ENCODE measurements around the gene IGF2R. TPM values are rescaled to one million over a fixed set of nuclear protein-coding genes. Genes with fewer than 3 reads are reported as not detected.
A peak's percentile ranks its signal among the peaks of the same experiment; 100 is the strongest.

The IGF2R gene
- total RNA-seq, 1 experiment from 2014 or later, result 31.5 TPM

DNA sequence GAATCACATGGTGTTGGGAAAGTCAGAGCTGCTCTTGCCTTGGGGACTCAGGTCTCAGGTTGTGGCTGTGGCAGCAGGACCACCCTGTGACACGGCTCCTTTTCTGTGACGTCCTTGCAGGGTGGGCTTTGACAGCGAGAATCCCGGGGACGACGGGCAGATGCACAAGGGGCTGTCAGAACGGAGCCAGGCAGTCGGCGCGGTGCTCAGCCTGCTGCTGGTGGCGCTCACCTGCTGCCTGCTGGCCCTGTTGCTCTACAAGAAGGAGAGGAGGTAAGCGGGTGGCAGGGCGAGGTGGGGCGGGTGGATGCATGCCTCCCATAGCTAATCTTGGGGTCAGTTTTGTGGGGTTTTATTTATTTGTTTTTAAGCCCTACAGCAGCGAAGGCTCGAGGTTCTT, 133.5 kb downstream of the IGF2R start:
- H3K9me3 ChIP-seq (ENCODE audit: low read length), result no peaks in the 10 kb centered on the region
- no peak for DNase-seq
- intact Hi-C loops (cut with micrococcal nuclease), result no loop called here
- TF ChIP-seq, protein P1, sequence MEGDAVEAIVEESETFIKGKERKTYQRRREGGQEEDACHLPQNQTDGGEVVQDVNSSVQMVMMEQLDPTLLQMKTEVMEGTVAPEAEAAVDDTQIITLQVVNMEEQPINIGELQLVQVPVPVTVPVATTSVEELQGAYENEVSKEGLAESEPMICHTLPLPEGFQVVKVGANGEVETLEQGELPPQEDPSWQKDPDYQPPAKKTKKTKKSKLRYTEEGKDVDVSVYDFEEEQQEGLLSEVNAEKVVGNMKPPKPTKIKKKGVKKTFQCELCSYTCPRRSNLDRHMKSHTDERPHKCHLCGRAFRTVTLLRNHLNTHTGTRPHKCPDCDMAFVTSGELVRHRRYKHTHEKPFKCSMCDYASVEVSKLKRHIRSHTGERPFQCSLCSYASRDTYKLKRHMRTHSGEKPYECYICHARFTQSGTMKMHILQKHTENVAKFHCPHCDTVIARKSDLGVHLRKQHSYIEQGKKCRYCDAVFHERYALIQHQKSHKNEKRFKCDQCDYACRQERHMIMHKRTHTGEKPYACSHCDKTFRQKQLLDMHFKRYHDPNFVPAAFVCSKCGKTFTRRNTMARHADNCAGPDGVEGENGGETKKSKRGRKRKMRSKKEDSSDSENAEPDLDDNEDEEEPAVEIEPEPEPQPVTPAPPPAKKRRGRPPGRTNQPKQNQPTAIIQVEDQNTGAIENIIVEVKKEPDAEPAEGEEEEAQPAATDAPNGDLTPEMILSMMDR (conservative IDR thresholded peaks at IDR 0.05; ENCODE audit: low read depth, low read length), result no peak
- TF ChIP-seq EZH2 (IDR thresholded peaks at IDR 0.05; ENCODE audit: low read length, unreplicated experiment) (no peak), EZH2phosphoT487 (IDR thresholded peaks at IDR 0.05; ENCODE audit: borderline replicate concordance, low read length) (no peak)
- no peak overlapping the region for H3K4me2 ChIP-seq (ENCODE audit: low read length)
- H3K36me3 ChIP-seq (ENCODE audit: low read depth, low read length), result peaks cover 7% of the 10 kb centered on the region; the same call in 1 of the 2 replicates
- CTCF ChIA-PET, result interaction anchor here (0.7 kb wide), 1 partner anchor 338 kb away, joined by 3 read pairs; no protein-coding TSS in a partner anchor
- H3K79me2 ChIP-seq (ENCODE audit: low read length), result no peaks in the 10 kb centered on the region
- no peak overlapping the region for H2AFZ ChIP-seq (ENCODE audit: low read length)
- no peak for ATAC-seq
- peaks cover 12% of the 10 kb centered on the region; the same call in 1 of the 2 replicates for H3K4me1 ChIP-seq (ENCODE audit: insufficient read depth, low read length)
- H3K4me3 ChIP-seq (ENCODE audit: low read length), result no peak overlapping the region
- no TSS peak for BruUV-seq (replicated peaks)
- H3K27ac ChIP-seq (ENCODE audit: low read length), result no peak overlapping the region
- POLR2A ChIA-PET (ENCODE audit: unreplicated experiment), result no interaction called here
- no peaks in the 10 kb centered on the region for H3K9me2 ChIP-seq (replicated peaks; ENCODE audit: low read length)
- no peaks in the 10 kb centered on the region for H3K27me3 ChIP-seq (ENCODE audit: low read length)
- no peak overlapping the region for H3K9ac ChIP-seq (ENCODE audit: low read length)
- no peaks in the 10 kb centered on the region for H3F3A ChIP-seq (ENCODE audit: low read length, unreplicated experiment)
- H4K20me1 ChIP-seq (ENCODE audit: low read length), result no peaks in the 10 kb centered on the region

DNA sequence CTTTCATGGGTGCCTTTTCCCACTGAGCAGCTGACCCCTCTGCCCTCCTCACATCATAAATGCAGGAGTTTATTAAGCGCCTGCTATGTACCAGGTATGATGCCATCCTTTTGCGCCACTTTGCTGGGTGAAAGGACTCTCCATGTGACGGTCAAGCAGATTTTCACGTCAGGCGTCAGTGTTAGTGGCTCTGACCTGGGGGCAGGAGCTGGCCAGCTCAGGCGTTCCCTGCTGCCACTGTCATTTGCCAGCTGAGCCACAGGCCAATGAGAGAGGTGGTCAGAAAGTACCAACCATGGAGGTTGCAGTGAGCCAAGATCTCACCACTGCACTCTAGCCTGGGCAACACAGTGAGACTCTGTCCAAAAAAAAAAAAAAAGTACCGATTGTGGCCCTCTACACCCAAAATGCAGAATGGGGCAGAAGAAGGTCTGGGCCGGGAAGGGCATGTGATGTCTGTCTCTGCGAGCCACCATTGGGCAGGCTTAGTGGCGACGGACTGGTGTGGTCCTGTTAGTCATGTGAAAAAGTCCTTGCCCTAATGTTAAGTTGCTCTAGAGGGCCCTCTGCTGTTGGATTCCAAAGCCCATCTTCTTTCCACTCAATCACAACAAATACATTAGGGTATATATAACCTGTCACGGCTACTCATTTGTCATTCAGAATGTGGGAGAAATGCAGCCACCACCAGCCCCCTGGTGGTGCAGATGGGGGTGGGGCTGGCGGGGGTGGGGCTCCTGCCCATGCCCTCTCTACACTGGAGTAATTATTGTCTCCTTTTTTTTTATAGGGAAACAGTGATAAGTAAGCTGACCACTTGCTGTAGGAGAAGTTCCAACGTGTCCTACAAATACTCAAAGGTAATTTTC, 134.3 kb downstream of the IGF2R start:
- H3K4me3 ChIP-seq (ENCODE audit: low read length), result no peak overlapping the region
- TF ChIP-seq EZH2phosphoT487 (IDR thresholded peaks at IDR 0.05; ENCODE audit: borderline replicate concordance, low read length), result no peak
- TF ChIP-seq, protein P1 (conservative IDR thresholded peaks at IDR 0.05; ENCODE audit: low read depth, low read length), result peak; percentile 57
- H3K79me2 ChIP-seq (ENCODE audit: low read length), result no peaks in the 10 kb centered on the region
- intact Hi-C loops (cut with micrococcal nuclease), result no loop called here
- peaks cover 7% of the 10 kb centered on the region; the same call in 1 of the 2 replicates for H3K36me3 ChIP-seq (ENCODE audit: low read depth, low read length)
- H3K27ac ChIP-seq (ENCODE audit: low read length), result no peak overlapping the region
- ATAC-seq (peak; percentile 35; the same call in 1 of the 2 replicates), DNase-seq (peak; percentile 43)
- H2AFZ ChIP-seq (ENCODE audit: low read length), result no peak overlapping the region
- no peaks in the 10 kb centered on the region for H3K9me3 ChIP-seq (ENCODE audit: low read length)
- H4K20me1 ChIP-seq (ENCODE audit: low read length), result no peaks in the 10 kb centered on the region
- no peaks in the 10 kb centered on the region for H3K27me3 ChIP-seq (ENCODE audit: low read length)
- ChIA-PET POLR2A (ENCODE audit: unreplicated experiment) (no interaction called here), CTCF (interaction anchor here (0.7 kb wide), 1 partner anchor 337 kb away, joined by 3 read pairs; no protein-coding TSS in a partner anchor)
- H3K4me2 ChIP-seq (ENCODE audit: low read length), result no peak overlapping the region
- no peak overlapping the region for H3K9ac ChIP-seq (ENCODE audit: low read length)
- no peaks in the 10 kb centered on the region for H3K9me2 ChIP-seq (replicated peaks; ENCODE audit: low read length)
- H3K4me1 ChIP-seq (ENCODE audit: insufficient read depth, low read length), result peaks cover 12% of the 10 kb centered on the region; the same call in 1 of the 2 replicates
- no TSS peak for BruUV-seq (replicated peaks)
- no peaks in the 10 kb centered on the region for H3F3A ChIP-seq (ENCODE audit: low read length, unreplicated experiment)

DNA sequence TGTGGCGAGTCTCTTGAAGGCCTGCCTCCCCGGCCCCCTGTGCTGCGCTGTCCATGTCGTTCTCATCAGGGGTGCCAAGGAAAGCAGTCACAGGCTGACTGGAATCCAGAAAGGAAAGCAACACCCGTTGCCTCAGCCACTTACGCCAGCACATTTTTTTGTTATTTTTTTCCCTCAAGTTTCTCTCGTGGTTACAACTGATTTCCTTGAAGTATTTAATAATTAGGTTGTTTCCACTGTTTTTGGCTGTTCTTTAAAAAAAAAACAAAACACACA, 134.9 kb downstream of the IGF2R start:
- no peak for ATAC-seq
- DNase-seq, result no peak
- TF ChIP-seq, protein P1 (conservative IDR thresholded peaks at IDR 0.05; ENCODE audit: low read depth, low read length), result no peak
- TF ChIP-seq EZH2phosphoT487 (IDR thresholded peaks at IDR 0.05; ENCODE audit: borderline replicate concordance, low read length) (no peak), EZH2 (IDR thresholded peaks at IDR 0.05; ENCODE audit: low read length, unreplicated experiment) (no peak)
- no peak overlapping the region for H2AFZ ChIP-seq (ENCODE audit: low read length)
- no peak overlapping the region for H3K27ac ChIP-seq (ENCODE audit: low read length)
- H4K20me1 ChIP-seq (ENCODE audit: low read length), result no peaks in the 10 kb centered on the region
- no peak overlapping the region for H3K4me3 ChIP-seq (ENCODE audit: low read length)
- POLR2A ChIA-PET (ENCODE audit: unreplicated experiment), result no interaction called here
- no peaks in the 10 kb centered on the region for H3K79me2 ChIP-seq (ENCODE audit: low read length)
- H3K36me3 ChIP-seq (ENCODE audit: low read depth, low read length), result peaks cover 7% of the 10 kb centered on the region; the same call in 1 of the 2 replicates
- H3K27me3 ChIP-seq (ENCODE audit: low read length), result no peaks in the 10 kb centered on the region
- no peak overlapping the region for H3K4me2 ChIP-seq (ENCODE audit: low read length)
- H3K9me2 ChIP-seq (replicated peaks; ENCODE audit: low read length), result no peaks in the 10 kb centered on the region
- peaks cover 12% of the 10 kb centered on the region; the same call in 1 of the 2 replicates for H3K4me1 ChIP-seq (ENCODE audit: insufficient read depth, low read length)
- H3F3A ChIP-seq (ENCODE audit: low read length, unreplicated experiment), result no peaks in the 10 kb centered on the region
- H3K9me3 ChIP-seq (ENCODE audit: low read length), result no peaks in the 10 kb centered on the region
- no peak overlapping the region for H3K9ac ChIP-seq (ENCODE audit: low read length)
- no TSS peak for BruUV-seq (replicated peaks)
- intact Hi-C loops (cut with micrococcal nuclease), result no loop called here
- CTCF ChIA-PET, result no interaction called here
